Thyroid gland (tissue), 4 donors: ENCODE results near the gene LSMEM2. TPM values are rescaled to one million over a fixed set of nuclear protein-coding genes. Genes with fewer than 3 reads are reported as not detected.

Experiments
- DNase-seq, 2 donors: peaks; one replicate each; pipeline ENCODE4 v3.0.0-alpha.2; 2019
- H3K27ac ChIP-seq, 3 donors: fragments of 200-600 bp; sonication (generic); 1 replicate in 2 of 3; 2 replicates in 1 of 3; pipeline ENCODE4 v1.5.1; 2016 to 2019; ENCODE audit warnings: mild to moderate bottlenecking in 1 of 3, moderate library complexity in 1 of 3
- H3K27me3 ChIP-seq: fragments of 200-600 bp; sonication (generic); one replicate; pipeline ENCODE4 v1.5.1; 2019
- H3K36me3 ChIP-seq, 2 donors: fragments of 200-600 bp; sonication (generic); one replicate each; pipeline ENCODE4 v1.5.1; 2016 to 2019
- H3K4me1 ChIP-seq, 2 donors: fragments of 200-600 bp; sonication (generic); one replicate each; pipeline ENCODE4 v1.5.1; 2017 to 2019
- H3K4me3 ChIP-seq, 3 donors: fragments of 200-600 bp; sonication (generic); replicated peaks in 1 of 3; 1 replicate in 2 of 3; 2 replicates in 1 of 3; pipeline ENCODE4 v1.5.1; 2016; ENCODE audit warnings: mild to moderate bottlenecking in 1 of 3
- H3K9me3 ChIP-seq: fragments of 200-600 bp; sonication (generic); one replicate; pipeline ENCODE4 v1.5.1; 2017
- CTCF ChIP-seq, 6 experiments: fragments of 200-600 bp in 3 of 6; fragments of 450-650 bp in 3 of 6; sonication (generic) in 3 of 6; IDR thresholded peaks; one replicate each; pipeline ENCODE4 v1.5.1; 2016 to 2019; ENCODE audit warnings: antibody characterized with exemption in 6 of 6, mild to moderate bottlenecking in 2 of 6, inconsistent platforms in 1 of 6, moderate library complexity in 1 of 6
- POLR2A ChIP-seq, 2 donors: fragments of 450-650 bp; IDR thresholded peaks; one replicate each; pipeline ENCODE4 v1.6.1; 2017; ENCODE audit warnings: antibody characterized with exemption in 2 of 2, mild to moderate bottlenecking in 2 of 2, moderate library complexity in 1 of 2
- WGBS, 2 donors: methylation state at CpG; one replicate each; pipeline ENCODE4 v1.1.5; 2017; 5-methylcytosine and 5-hydroxymethylcytosine counted together
- intact Hi-C: fragments of 100-400 bp; cut with DNase I; formaldehyde crosslinking; loops from one replicate; pipeline ENCODE4 v1.15.1; 2023
- total RNA-seq, 4 donors: library from RNA; depleted of rRNA; stranded (reverse); fragments of >200 nt; gene quantifications; one replicate each; pipeline ENCODE4 v1.2.3, GENCODE V29; 2016

LSMEM2 gene
- total RNA-seq, 4 donors from 2014 or later, result not detected

GRCh38 chr3:50295553-50296431 is 16.9 kb downstream of the LSMEM2 start:
- WGBS, 2 donors, result 83 to 88% methylated on average over 6 to 8 of the region's 8 CpGs
- Histone ChIP-seq H3K4me3 (no peak overlapping the region), H3K27ac (no peak overlapping the region), H3K36me3 (no peaks in the 10 kb centered on the region), H3K4me1 (peaks cover 33 to 41% of the 10 kb centered on the region in 2 donors), H3K9me3 (no peaks in the 10 kb centered on the region), H3K27me3 (no peaks in the 10 kb centered on the region)
- TF ChIP-seq CTCF (IDR thresholded peaks at IDR 0.05), result no peak
- DNase-seq, result no peak
- intact Hi-C loops, result no loop called here

- Histone ChIP-seq H3K27me3 (no peaks in the 10 kb centered on the region), H3K9me3 (no peaks in the 10 kb centered on the region), H3K4me1 (peaks cover 25 to 37% of the 10 kb centered on the region in 2 donors), H3K36me3 (no peaks in the 10 kb centered on the region), H3K4me3 (no peak overlapping the region), H3K27ac (no peak overlapping the region)
- DNase-seq, result no peak
- TF ChIP-seq POLR2A (IDR thresholded peaks at IDR 0.05) (no peak), CTCF (IDR thresholded peaks at IDR 0.05) (no peak)
- 94 to 97% methylated on average over 7 to 8 of the region's 18 CpGs for WGBS, 2 donors
- intact Hi-C loops, result no loop called here
Measured at GRCh38 chr3:50296721-50297383, 18.0 kb downstream of the LSMEM2 start.

GRCh38 chr3:50297384-50297775 is 18.5 kb downstream of the LSMEM2 start:
- H3K36me3 ChIP-seq, result no peaks in the 10 kb centered on the region
- WGBS, 2 donors, result 100% methylated on average over 2 of the region's 2 CpGs; no CpG with 5 or more reads in 1 of the 2 donors
- no peak overlapping the region for H3K4me3 ChIP-seq
- H3K9me3 ChIP-seq, result no peaks in the 10 kb centered on the region
- H3K27me3 ChIP-seq, result no peaks in the 10 kb centered on the region
- no peak for DNase-seq
- H3K4me1 ChIP-seq, result peaks cover 25 to 37% of the 10 kb centered on the region in 2 donors
- intact Hi-C loops, result no loop called here
- no peak overlapping the region for H3K27ac ChIP-seq
- TF ChIP-seq POLR2A (IDR thresholded peaks at IDR 0.05) (no peak), CTCF (IDR thresholded peaks at IDR 0.05) (no peak)

- Histone ChIP-seq H3K36me3 (no peaks in the 10 kb centered on the region), H3K27me3 (no peaks in the 10 kb centered on the region), H3K4me3 (peak overlapping the region in 2 of 3 donors; percentile 12 to 68), H3K4me1 (peaks cover 19 to 31% of the 10 kb centered on the region in 2 donors), H3K27ac (peak overlapping the region; percentile 65 to 88 (median 84)), H3K9me3 (no peaks in the 10 kb centered on the region)
- WGBS, 2 donors, result 55 to 67% methylated on average over 6 to 9 of the region's 9 CpGs
- no peak for DNase-seq
- TF ChIP-seq CTCF (IDR thresholded peaks at IDR 0.05), result no peak
- TF ChIP-seq POLR2A (IDR thresholded peaks at IDR 0.05), result no peak
- intact Hi-C loops, result no loop called here
Measured at GRCh38 chr3:50297896-50298725, 19.2 kb downstream of the LSMEM2 start.
